ENCODE data around the gene POU4F1.

Gene POU4F1

GRCh38 chr13:78592584-78592983, 10.8 kb downstream of the POU4F1 start:
- no peak for DNase-seq

- no peak for DNase-seq
Observed at GRCh38 chr13:78589206-78589605, 14.1 kb downstream of the POU4F1 start.

GRCh38 chr13:78587395-78587794, 16.0 kb downstream of the POU4F1 start:
- DNase-seq: no peak

GRCh38 chr13:78586706-78587105, 16.6 kb downstream of the POU4F1 start:
- DNase-seq: no peak

GRCh38 chr13:78576261-78576660, 27.1 kb downstream of the POU4F1 start:
- no peak for DNase-seq

- DNase-seq: no peak
Observed at GRCh38 chr13:78572459-78572858, 30.9 kb downstream of the POU4F1 start.

GRCh38 chr13:78569029-78569428, 34.3 kb downstream of the POU4F1 start:
- no peak for DNase-seq

- no peak for DNase-seq
Observed at GRCh38 chr13:78566631-78567030, 36.7 kb downstream of the POU4F1 start.

- DNase-seq: no peak
Observed at GRCh38 chr13:78562237-78562889, 41.0 kb downstream of the POU4F1 start.

All from T-helper 1 cell (primary cell).